Prostate gland (tissue), 2 donors: ENCODE measurements around the gene FOXR1. TPM values are rescaled to one million over a fixed set of nuclear protein-coding genes. Genes with fewer than 3 reads are reported as not detected.

Experiments
- DNase-seq: peaks from one replicate; pipeline ENCODE4 v3.0.0-alpha.2; 2019; ENCODE audit warnings: low spot score
- H3K27ac ChIP-seq, 2 donors: fragments of 200-600 bp; sonication (generic); 2 replicates each; pipeline ENCODE4 v1.5.1; 2017 to 2019
- H3K27me3 ChIP-seq: fragments of 200-600 bp; sonication (generic); replicated peaks from 2 replicates; pipeline ENCODE4 v1.5.1; 2019; ENCODE audit not compliant: insufficient read depth
- H3K36me3 ChIP-seq, 2 donors: fragments of 200-600 bp; sonication (generic); 1 replicate in 1 of 2; 2 replicates in 1 of 2; pipeline versions ENCODE4 v1.5.1 to v1.8.1; 2017 to 2019
- H3K4me1 ChIP-seq: fragments of 200-600 bp; sonication (generic); replicated peaks from 2 replicates; pipeline ENCODE4 v1.5.1; 2019
- H3K4me3 ChIP-seq, 2 donors: fragments of 200-600 bp; sonication (generic); 2 replicates each; pipeline ENCODE4 v1.5.1; 2017 to 2019
- H3K9me3 ChIP-seq: fragments of 200-600 bp; sonication (generic); 2 replicates; pipeline ENCODE4 v1.5.1; 2017
- CTCF ChIP-seq, 4 experiments: fragments of 200-600 bp in 2 of 4; fragments of 450-650 bp in 2 of 4; sonication (generic) in 2 of 4; IDR thresholded peaks; 1 replicate in 3 of 4; 2 replicates in 1 of 4; pipeline ENCODE4 v1.5.1; 2016 to 2019; ENCODE audit warnings: antibody characterized with exemption in 4 of 4, mild to moderate bottlenecking in 2 of 4, moderate library complexity in 2 of 4
- POLR2A ChIP-seq: fragments of 450-650 bp; IDR thresholded peaks from one replicate; pipeline ENCODE4 v1.6.1; 2016; ENCODE audit warnings: antibody characterized with exemption, mild to moderate bottlenecking
- POLR2AphosphoS5 ChIP-seq: sonication (generic); formaldehyde crosslinking; IDR thresholded peaks from one replicate; pipeline ENCODE4 v1.6.1; 2017; ENCODE audit warnings: antibody characterized with exemption
- WGBS: methylation state at CpG from one replicate; pipeline ENCODE4 v1.1.5; 2018; 5-methylcytosine and 5-hydroxymethylcytosine counted together
- intact Hi-C: fragments of 100-400 bp; cut with DNase I; formaldehyde crosslinking; loops from one replicate; pipeline ENCODE4 v1.14.2; 2022
- total RNA-seq, 2 donors: library from RNA; depleted of rRNA; stranded (reverse); fragments of >200 nt; gene quantifications; one replicate each; pipeline ENCODE4 v1.1.0, GENCODE V29; 2016

FOXR1 gene
- total RNA-seq, 2 donors from 2014 or later, result 1.8 TPM; not detected in 1

- H3K4me1 ChIP-seq, result peaks cover 7% of the 10 kb centered on the region
- peak; percentile 91 for DNase-seq
- TF ChIP-seq POLR2AphosphoS5 (peak; percentile 27), CTCF (IDR thresholded peaks at IDR 0.05) (no peak), POLR2A (peak; percentile 23)
- no peaks in the 10 kb centered on the region for H3K27me3 ChIP-seq
- peak overlapping the region; percentile 67 to 77 for H3K4me3 ChIP-seq
- intact Hi-C loops, result loop anchor here (1.0 to 2.0 kb wide), 2 partner anchors 22 to 139 kb away; partner anchors contain the start of gene DDX6
- peak overlapping the region; percentile 100 for H3K27ac ChIP-seq
- no peaks in the 10 kb centered on the region for H3K36me3 ChIP-seq
- H3K9me3 ChIP-seq, result no peaks in the 10 kb centered on the region
- 0% methylated on average over 23 of the region's 26 CpGs for WGBS
Observed at GRCh38 chr11:118929501-118930093, 42.0 kb upstream of the FOXR1 start.

GRCh38 chr11:118930094-118930712 lies 41.4 kb upstream of the FOXR1 start:
- no peaks in the 10 kb centered on the region for H3K9me3 ChIP-seq
- WGBS, result under 1% methylated on average over 20 of the region's 20 CpGs
- peak overlapping the region; percentile 67 to 77 for H3K4me3 ChIP-seq
- TF ChIP-seq POLR2AphosphoS5 (peak; percentile 94), CTCF (IDR thresholded peaks at IDR 0.05) (peak; percentile 96 to 100 (median 99)), POLR2A (peak; percentile 50)
- DNase-seq, result peak; percentile 95
- intact Hi-C loops, result loop anchor here (1.0 to 2.0 kb wide), 2 partner anchors 23 to 139 kb away; partner anchors contain the start of gene DDX6
- H3K4me1 ChIP-seq, result peaks cover 7% of the 10 kb centered on the region
- H3K27me3 ChIP-seq, result no peaks in the 10 kb centered on the region
- no peaks in the 10 kb centered on the region for H3K36me3 ChIP-seq
- H3K27ac ChIP-seq, result peak overlapping the region; percentile 100

GRCh38 chr11:118931571-118931970 lies 40.0 kb upstream of the FOXR1 start:
- H3K36me3 ChIP-seq, result no peaks in the 10 kb centered on the region
- TF ChIP-seq CTCF (IDR thresholded peaks at IDR 0.05), result no peak
- TF ChIP-seq POLR2A, result no peak
- no peak for TF ChIP-seq POLR2AphosphoS5
- no peak for DNase-seq
- H3K4me1 ChIP-seq, result peaks cover 7% of the 10 kb centered on the region
- no peak overlapping the region for H3K4me3 ChIP-seq
- H3K9me3 ChIP-seq, result no peaks in the 10 kb centered on the region
- H3K27ac ChIP-seq, result no peak overlapping the region
- H3K27me3 ChIP-seq, result no peaks in the 10 kb centered on the region
- intact Hi-C loops, result loop anchor here (2.0 kb wide), 1 partner anchor 141 kb away; the partner anchor contains the start of gene DDX6

GRCh38 chr11:118933486-118933885 lies 38.1 kb upstream of the FOXR1 start:
- H3K36me3 ChIP-seq, result no peaks in the 10 kb centered on the region
- TF ChIP-seq POLR2A (no peak), POLR2AphosphoS5 (peak; percentile 63), CTCF (IDR thresholded peaks at IDR 0.05) (peak in 1 of 4 experiments; percentile 9)
- no peaks in the 10 kb centered on the region for H3K27me3 ChIP-seq
- DNase-seq, result peak; percentile 46
- peak overlapping the region; percentile 58 to 81 for H3K27ac ChIP-seq
- WGBS, result 13% methylated on average over 4 of the region's 4 CpGs
- H3K4me3 ChIP-seq, result no peak overlapping the region
- intact Hi-C loops, result no loop called here
- no peaks in the 10 kb centered on the region for H3K9me3 ChIP-seq
- peaks cover 3% of the 10 kb centered on the region for H3K4me1 ChIP-seq

DNA sequence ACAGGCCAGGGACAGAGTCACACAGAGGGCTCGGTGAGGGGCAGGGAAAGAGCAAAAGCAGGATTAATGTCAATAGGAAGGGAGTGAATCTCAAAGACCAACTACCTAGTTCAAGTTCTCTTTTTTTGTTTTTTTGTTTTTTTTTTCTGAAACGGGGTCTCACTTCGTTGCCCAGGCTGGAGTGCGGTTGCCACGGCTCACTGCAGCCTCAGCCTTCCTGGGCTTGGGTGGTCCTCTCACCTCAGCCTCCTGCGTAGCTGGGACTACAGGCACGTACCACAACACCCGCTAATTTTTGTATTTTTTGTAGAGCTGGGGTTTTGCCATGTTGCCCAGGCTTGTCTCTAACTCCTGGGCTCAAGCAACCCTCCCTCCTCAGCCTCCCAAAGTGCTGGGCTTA lies 36.2 kb upstream of the FOXR1 start:
- no peaks in the 10 kb centered on the region for H3K9me3 ChIP-seq
- DNase-seq, result no peak
- TF ChIP-seq POLR2A (no peak), CTCF (IDR thresholded peaks at IDR 0.05) (no peak), POLR2AphosphoS5 (no peak)
- no peak overlapping the region for H3K27ac ChIP-seq
- H3K36me3 ChIP-seq, result no peaks in the 10 kb centered on the region
- no peaks in the 10 kb centered on the region for H3K27me3 ChIP-seq
- WGBS, result 85% methylated on average over 8 of the region's 8 CpGs
- H3K4me1 ChIP-seq, result peaks cover 2% of the 10 kb centered on the region
- intact Hi-C loops, result no loop called here
- no peak overlapping the region for H3K4me3 ChIP-seq
